HepG2 (cell line): ENCODE measurements around the gene SYS1. TPM values are rescaled to one million over a fixed set of nuclear protein-coding genes. Genes with fewer than 3 reads are reported as not detected.

Experiments used
- CCDC6 ChIP-seq: sonication (generic); formaldehyde crosslinking; IDR thresholded peaks from 2 replicates; pipeline ENCODE4 v1.8.1; 2022; ENCODE audit warnings: mild to moderate bottlenecking, missing genetic modification reagents, moderate library complexity
- EED ChIP-seq: sonication (generic); formaldehyde crosslinking; IDR thresholded peaks from 2 replicates; pipeline ENCODE4 v1.5.0; 2020; ENCODE audit warnings: mild to moderate bottlenecking, missing genetic modification reagents
- GTF3A ChIP-seq: sonication (generic); formaldehyde crosslinking; conservative IDR thresholded peaks from 2 replicates; pipeline ENCODE4 v1.4.0; 2020; ENCODE audit warnings: mild to moderate bottlenecking, missing genetic modification reagents
- HMG20A ChIP-seq: IDR thresholded peaks from 2 replicates; pipeline ENCODE4 v1.6.1; 2016; ENCODE audit warnings: borderline replicate concordance
- HOXD1 ChIP-seq: sonication (generic); formaldehyde crosslinking; IDR thresholded peaks from 2 replicates; pipeline ENCODE4 v1.5.0; 2020; ENCODE audit warnings: missing genetic modification reagents
- MATR3 ChIP-seq: sonication (generic); formaldehyde crosslinking; IDR thresholded peaks from 2 replicates; pipeline ENCODE4 v1.4.0; 2020; ENCODE audit warnings: missing genetic modification reagents
- NKX3-1 ChIP-seq: sonication (generic); formaldehyde crosslinking; IDR thresholded peaks from 2 replicates; pipeline ENCODE4 v1.5.0; 2020; ENCODE audit warnings: missing genetic modification reagents
- PITX1 ChIP-seq: sonication (generic); formaldehyde crosslinking; IDR thresholded peaks from 2 replicates; pipeline ENCODE4 v1.5.1; 2020; ENCODE audit warnings: mild to moderate bottlenecking, missing genetic modification reagents
- RFX1 ChIP-seq: fragments of 450-650 bp; IDR thresholded peaks from 2 replicates; pipeline ENCODE4 v1.6.1; 2017
- ZNF138 ChIP-seq: sonication (generic); formaldehyde crosslinking; IDR thresholded peaks from 2 replicates; pipeline ENCODE4 v1.5.0; 2020; ENCODE audit warnings: mild to moderate bottlenecking, low read depth, missing genetic modification reagents
- ZNF20 ChIP-seq: sonication (generic); formaldehyde crosslinking; IDR thresholded peaks from 2 replicates; pipeline ENCODE4 v1.4.0; 2020; ENCODE audit warnings: mild to moderate bottlenecking, moderate library complexity, missing genetic modification reagents
- ZNF225 ChIP-seq: sonication (generic); formaldehyde crosslinking; IDR thresholded peaks from 2 replicates; pipeline ENCODE4 v1.4.0; 2020; ENCODE audit warnings: mild to moderate bottlenecking, missing genetic modification reagents
- ZNF253 ChIP-seq: sonication (generic); formaldehyde crosslinking; IDR thresholded peaks from 2 replicates; pipeline ENCODE4 v1.8.0; 2022; ENCODE audit warnings: mild to moderate bottlenecking, missing genetic modification reagents, borderline replicate concordance
- polyA plus RNA-seq, 8 experiments: library from polyadenylated mRNA; depleted of rRNA in 3 of 8; stranded (reverse) in 7 of 8; unstranded in 1 of 8; fragments of >200 nt; fragmentation: Illumina TruSeq in 4 of 8; extraction: Trizol in 4 of 8; gene quantifications; 2 replicates each; pipeline versions ENCODE4 v1.2.1 to v1.2.3, GENCODE V29; 2011 to 2016; ENCODE audit warnings: low read depth in 4 of 8, missing spikeins in 1 of 8, mixed read lengths in 1 of 8; ENCODE audit not compliant: insufficient read depth in 1 of 8
- total RNA-seq, 5 experiments: library from RNA; depleted of rRNA; stranded (reverse); fragments of >200 nt; fragmentation: Illumina TruSeq; extraction: Trizol; gene quantifications; 2 replicates each; pipeline ENCODE4 v1.2.3, GENCODE V29; 2016; ENCODE audit warnings: low read depth in 1 of 5
- TF ChIP-seq, protein P1 (sequence below): sonication (generic); formaldehyde crosslinking; IDR thresholded peaks from 2 replicates; pipeline ENCODE4 v1.5.1; 2020; ENCODE audit warnings: missing genetic modification reagents, mild to moderate bottlenecking, borderline replicate concordance
- TF ChIP-seq, protein P2 (sequence below): sonication (generic); formaldehyde crosslinking; IDR thresholded peaks from 2 replicates; pipeline ENCODE4 v1.8.0; 2022; ENCODE audit warnings: missing genetic modification reagents, low read depth, mild to moderate bottlenecking, borderline replicate concordance
- TF ChIP-seq, protein P3 (sequence below): sonication (generic); formaldehyde crosslinking; IDR thresholded peaks from 2 replicates; pipeline ENCODE4 v1.5.1; 2020; ENCODE audit warnings: missing genetic modification reagents, mild to moderate bottlenecking, borderline replicate concordance
- TF ChIP-seq, protein P4 (sequence below): sonication (generic); formaldehyde crosslinking; IDR thresholded peaks from 2 replicates; pipeline ENCODE4 v1.5.0; 2020; ENCODE audit warnings: mild to moderate bottlenecking, missing genetic modification reagents, borderline replicate concordance
- TF ChIP-seq, protein P5 (sequence below): sonication (generic); formaldehyde crosslinking; IDR thresholded peaks from 2 replicates; pipeline ENCODE4 v1.5.0; 2020; ENCODE audit warnings: mild to moderate bottlenecking, missing genetic modification reagents
- TF ChIP-seq, protein P6 (sequence below): sonication (generic); formaldehyde crosslinking; IDR thresholded peaks from 2 replicates; pipeline ENCODE4 v1.5.1; 2020; ENCODE audit warnings: missing genetic modification reagents, mild to moderate bottlenecking, borderline replicate concordance

SYS1 gene
- total and polyA plus RNA-seq, 2 of the 13 experiments (the other 11 are each of a cell fraction or from before 2014, with no cell fraction given), result 38.3 to 65.6 TPM

DNA sequence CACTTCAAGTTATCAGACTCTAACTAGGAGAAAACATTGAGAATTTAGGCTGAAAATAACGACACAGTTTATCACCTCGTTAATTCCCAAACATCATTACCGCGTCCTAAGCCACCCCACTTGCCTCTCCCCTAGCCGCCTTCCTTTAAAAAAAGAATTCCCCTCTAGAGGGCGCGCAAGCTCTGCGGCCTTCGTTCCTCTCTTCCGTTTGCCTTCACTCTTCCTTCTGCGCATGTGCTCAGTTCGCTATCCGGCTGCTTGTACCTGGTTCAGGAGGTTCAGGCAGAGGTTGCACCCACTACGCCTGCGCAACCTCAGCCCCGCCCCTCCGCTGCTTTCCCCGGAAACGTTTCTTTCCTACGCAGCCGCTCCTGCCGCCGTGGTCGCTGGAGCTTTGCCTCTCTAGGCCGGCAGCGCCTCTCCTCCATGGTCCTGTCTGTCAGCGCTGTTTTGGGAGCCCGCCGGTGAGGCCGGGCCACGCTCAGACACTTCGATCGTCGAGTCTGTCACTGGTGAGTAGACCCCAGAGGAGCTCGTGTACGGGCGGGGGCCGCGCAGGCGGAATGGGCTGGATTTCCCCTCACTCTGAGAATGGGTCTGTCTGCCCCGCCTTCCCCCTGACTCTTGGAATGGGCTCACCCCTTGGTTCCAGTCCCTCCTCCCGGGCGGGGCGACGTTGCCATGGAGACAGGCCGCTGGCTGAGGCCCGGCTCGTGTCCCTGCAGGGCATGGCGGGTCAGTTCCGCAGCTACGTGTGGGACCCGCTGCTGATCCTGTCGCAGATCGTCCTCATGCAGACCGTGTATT, at the start of gene SYS1 (continued):
- TF ChIP-seq, protein P1, sequence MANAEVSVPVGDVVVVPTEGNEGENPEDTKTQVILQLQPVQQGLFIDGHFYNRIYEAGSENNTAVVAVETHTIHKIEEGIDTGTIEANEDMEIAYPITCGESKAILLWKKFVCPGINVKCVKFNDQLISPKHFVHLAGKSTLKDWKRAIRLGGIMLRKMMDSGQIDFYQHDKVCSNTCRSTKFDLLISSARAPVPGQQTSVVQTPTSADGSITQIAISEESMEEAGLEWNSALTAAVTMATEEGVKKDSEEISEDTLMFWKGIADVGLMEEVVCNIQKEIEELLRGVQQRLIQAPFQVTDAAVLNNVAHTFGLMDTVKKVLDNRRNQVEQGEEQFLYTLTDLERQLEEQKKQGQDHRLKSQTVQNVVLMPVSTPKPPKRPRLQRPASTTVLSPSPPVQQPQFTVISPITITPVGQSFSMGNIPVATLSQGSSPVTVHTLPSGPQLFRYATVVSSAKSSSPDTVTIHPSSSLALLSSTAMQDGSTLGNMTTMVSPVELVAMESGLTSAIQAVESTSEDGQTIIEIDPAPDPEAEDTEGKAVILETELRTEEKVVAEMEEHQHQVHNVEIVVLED, result peak; percentile 98
- TF ChIP-seq EED, result peak; percentile 89
- no peak for TF ChIP-seq HMG20A (CRISPR knock-in tag)
- TF ChIP-seq MATR3 (CRISPR knock-in tag), result no peak
- peak; percentile 91 for TF ChIP-seq NKX3-1 (CRISPR knock-in tag)
- TF ChIP-seq, protein P2, sequence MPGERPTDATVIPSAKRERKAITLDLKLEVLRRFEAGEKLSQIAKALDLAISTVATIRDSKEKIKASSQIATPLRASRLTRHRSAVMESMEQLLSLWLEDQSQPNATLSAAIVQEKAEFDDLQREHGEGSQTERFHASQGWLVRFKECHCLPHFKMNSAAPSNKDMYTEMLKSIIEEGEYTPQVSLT (CRISPR knock-in tag), result no peak; the same call in 1 of the 2 replicates
- TF ChIP-seq GTF3A, result peak; percentile 98
- peak; percentile 81; the same call in 1 of the 2 replicates for TF ChIP-seq ZNF253 (CRISPR knock-in tag)
- TF ChIP-seq, protein P3, sequence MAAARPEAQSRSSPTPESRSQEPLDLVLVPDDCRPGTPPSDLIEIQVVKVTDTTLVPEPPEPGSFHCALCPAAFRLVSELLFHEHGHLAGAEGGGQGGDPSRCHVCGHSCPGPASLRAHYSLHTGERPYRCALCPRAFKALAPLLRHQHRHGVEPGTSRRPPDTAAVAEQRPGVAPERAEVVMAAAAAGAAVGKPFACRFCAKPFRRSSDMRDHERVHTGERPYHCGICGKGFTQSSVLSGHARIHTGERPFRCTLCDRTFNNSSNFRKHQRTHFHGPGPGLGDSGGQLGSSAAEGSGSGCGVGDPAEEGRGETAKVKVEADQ, result peak; percentile 91
- TF ChIP-seq, protein P4, sequence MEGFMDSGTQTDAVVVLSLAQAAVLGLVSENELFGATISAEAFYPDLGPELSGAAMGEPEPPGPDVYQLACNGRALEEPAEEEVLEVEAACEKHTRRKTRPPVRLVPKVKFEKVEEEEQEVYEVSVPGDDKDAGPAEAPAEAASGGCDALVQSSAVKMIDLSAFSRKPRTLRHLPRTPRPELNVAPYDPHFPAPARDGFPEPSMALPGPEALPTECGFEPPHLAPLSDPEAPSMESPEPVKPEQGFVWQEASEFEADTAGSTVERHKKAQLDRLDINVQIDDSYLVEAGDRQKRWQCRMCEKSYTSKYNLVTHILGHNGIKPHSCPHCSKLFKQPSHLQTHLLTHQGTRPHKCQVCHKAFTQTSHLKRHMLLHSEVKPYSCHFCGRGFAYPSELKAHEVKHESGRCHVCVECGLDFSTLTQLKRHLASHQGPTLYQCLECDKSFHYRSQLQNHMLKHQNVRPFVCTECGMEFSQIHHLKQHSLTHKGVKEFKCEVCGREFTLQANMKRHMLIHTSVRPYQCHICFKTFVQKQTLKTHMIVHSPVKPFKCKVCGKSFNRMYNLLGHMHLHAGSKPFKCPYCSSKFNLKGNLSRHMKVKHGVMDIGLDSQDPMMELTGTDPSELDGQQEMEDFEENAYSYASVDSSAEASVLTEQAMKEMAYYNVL, result peak; percentile 88
- TF ChIP-seq RFX1, result peak; percentile 97
- TF ChIP-seq, protein P5, sequence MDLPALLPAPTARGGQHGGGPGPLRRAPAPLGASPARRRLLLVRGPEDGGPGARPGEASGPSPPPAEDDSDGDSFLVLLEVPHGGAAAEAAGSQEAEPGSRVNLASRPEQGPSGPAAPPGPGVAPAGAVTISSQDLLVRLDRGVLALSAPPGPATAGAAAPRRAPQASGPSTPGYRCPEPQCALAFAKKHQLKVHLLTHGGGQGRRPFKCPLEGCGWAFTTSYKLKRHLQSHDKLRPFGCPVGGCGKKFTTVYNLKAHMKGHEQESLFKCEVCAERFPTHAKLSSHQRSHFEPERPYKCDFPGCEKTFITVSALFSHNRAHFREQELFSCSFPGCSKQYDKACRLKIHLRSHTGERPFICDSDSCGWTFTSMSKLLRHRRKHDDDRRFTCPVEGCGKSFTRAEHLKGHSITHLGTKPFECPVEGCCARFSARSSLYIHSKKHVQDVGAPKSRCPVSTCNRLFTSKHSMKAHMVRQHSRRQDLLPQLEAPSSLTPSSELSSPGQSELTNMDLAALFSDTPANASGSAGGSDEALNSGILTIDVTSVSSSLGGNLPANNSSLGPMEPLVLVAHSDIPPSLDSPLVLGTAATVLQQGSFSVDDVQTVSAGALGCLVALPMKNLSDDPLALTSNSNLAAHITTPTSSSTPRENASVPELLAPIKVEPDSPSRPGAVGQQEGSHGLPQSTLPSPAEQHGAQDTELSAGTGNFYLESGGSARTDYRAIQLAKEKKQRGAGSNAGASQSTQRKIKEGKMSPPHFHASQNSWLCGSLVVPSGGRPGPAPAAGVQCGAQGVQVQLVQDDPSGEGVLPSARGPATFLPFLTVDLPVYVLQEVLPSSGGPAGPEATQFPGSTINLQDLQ (CRISPR knock-in tag), result no peak
- TF ChIP-seq HOXD1 (CRISPR knock-in tag), result peak; percentile 9; the same call in 1 of the 2 replicates
- peak; percentile 93 for TF ChIP-seq PITX1
- TF ChIP-seq ZNF138 (CRISPR knock-in tag), result peak; percentile 78; the same call in 1 of the 2 replicates
- TF ChIP-seq ZNF20 (CRISPR knock-in tag), result no peak
- TF ChIP-seq ZNF225 (CRISPR knock-in tag), result peak; percentile 99
- TF ChIP-seq CCDC6 (CRISPR knock-in tag), result 0 out of 2 replicates have a peak, but pooled peaks have one; percentile 3
- TF ChIP-seq, protein P6, sequence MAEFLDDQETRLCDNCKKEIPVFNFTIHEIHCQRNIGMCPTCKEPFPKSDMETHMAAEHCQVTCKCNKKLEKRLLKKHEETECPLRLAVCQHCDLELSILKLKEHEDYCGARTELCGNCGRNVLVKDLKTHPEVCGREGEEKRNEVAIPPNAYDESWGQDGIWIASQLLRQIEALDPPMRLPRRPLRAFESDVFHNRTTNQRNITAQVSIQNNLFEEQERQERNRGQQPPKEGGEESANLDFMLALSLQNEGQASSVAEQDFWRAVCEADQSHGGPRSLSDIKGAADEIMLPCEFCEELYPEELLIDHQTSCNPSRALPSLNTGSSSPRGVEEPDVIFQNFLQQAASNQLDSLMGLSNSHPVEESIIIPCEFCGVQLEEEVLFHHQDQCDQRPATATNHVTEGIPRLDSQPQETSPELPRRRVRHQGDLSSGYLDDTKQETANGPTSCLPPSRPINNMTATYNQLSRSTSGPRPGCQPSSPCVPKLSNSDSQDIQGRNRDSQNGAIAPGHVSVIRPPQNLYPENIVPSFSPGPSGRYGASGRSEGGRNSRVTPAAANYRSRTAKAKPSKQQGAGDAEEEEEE (CRISPR knock-in tag), result peak; percentile 34; the same call in 1 of the 2 replicates
